H9 (cell line): ENCODE results near the gene SYT17. TPM values are rescaled to one million over a fixed set of nuclear protein-coding genes. Genes with fewer than 3 reads are reported as not detected.

Source experiments
- DNase-seq: peaks from one replicate; pipeline ENCODE4 v3.0.0-alpha.2; 2017
- H2AFZ ChIP-seq: one replicate; pipeline ENCODE4 v1.6.1; 2013; ENCODE audit warnings: mild to moderate bottlenecking, low read length, control low read depth, moderate library complexity
- H2AK5ac ChIP-seq: 2 replicates; pipeline ENCODE4 v1.6.1; 2013; ENCODE audit warnings: low read length, control low read depth, mixed read lengths; ENCODE audit not compliant: insufficient read length
- H2BK120ac ChIP-seq: one replicate; pipeline ENCODE4 v1.6.1; 2013; ENCODE audit warnings: low read depth, mild to moderate bottlenecking, low read length, control low read depth, inconsistent platforms; ENCODE audit not compliant: poor library complexity, severe bottlenecking
- H2BK12ac ChIP-seq: 2 replicates; pipeline ENCODE4 v1.6.1; 2013; ENCODE audit warnings: low read length, control low read depth, mixed read lengths, low read depth; ENCODE audit not compliant: insufficient read length
- H2BK15ac ChIP-seq: 2 replicates; pipeline ENCODE4 v1.6.1; 2013; ENCODE audit warnings: low read depth, low read length, control low read depth
- H2BK20ac ChIP-seq: one replicate; pipeline ENCODE4 v1.6.1; 2013; ENCODE audit warnings: low read depth, mild to moderate bottlenecking, low read length, control low read depth, inconsistent platforms; ENCODE audit not compliant: poor library complexity, severe bottlenecking
- H2BK5ac ChIP-seq: 2 replicates; pipeline ENCODE4 v1.6.1; 2013; ENCODE audit warnings: low read length, control low read depth, mixed read lengths; ENCODE audit not compliant: insufficient read length
- H3K14ac ChIP-seq: 2 replicates; pipeline ENCODE4 v1.6.1; 2013; ENCODE audit warnings: low read length, control low read depth; ENCODE audit not compliant: insufficient read depth
- H3K18ac ChIP-seq: 2 replicates; pipeline ENCODE4 v1.6.1; 2013; ENCODE audit warnings: low read depth, mild to moderate bottlenecking, mixed read lengths, low read length, control low read depth; ENCODE audit not compliant: insufficient read length
- H3K23ac ChIP-seq: 2 replicates; pipeline ENCODE4 v1.6.1; 2013; ENCODE audit warnings: low read length, control low read depth, mixed read lengths, low read depth; ENCODE audit not compliant: insufficient read length
- H3K23me2 ChIP-seq: 2 replicates; pipeline ENCODE4 v1.6.1; 2013; ENCODE audit warnings: low read depth, mild to moderate bottlenecking, mixed read lengths, low read length, control low read depth; ENCODE audit not compliant: insufficient read length, poor library complexity, severe bottlenecking
- H3K27ac ChIP-seq: 2 replicates; pipeline ENCODE4 v1.5.1; 2013; ENCODE audit warnings: low read length, control low read depth, mixed read lengths, low read depth; ENCODE audit not compliant: insufficient read length
- H3K27me3 ChIP-seq: 2 replicates; pipeline ENCODE4 v1.6.1; 2013; ENCODE audit warnings: low read length, control low read depth, inconsistent platforms; ENCODE audit not compliant: insufficient read depth
- H3K4ac ChIP-seq: 2 replicates; pipeline ENCODE4 v1.6.1; 2013; ENCODE audit warnings: low read depth, mild to moderate bottlenecking, control low read depth, inconsistent platforms, low read length, moderate library complexity
- H3K4me1 ChIP-seq: 2 replicates; pipeline ENCODE4 v1.6.1; 2013; ENCODE audit warnings: low read length, control low read depth, inconsistent platforms; ENCODE audit not compliant: insufficient read depth
- H3K4me2 ChIP-seq: 2 replicates; pipeline ENCODE4 v1.6.1; 2013; ENCODE audit warnings: low read length, control low read depth, mixed read lengths; ENCODE audit not compliant: insufficient read length, insufficient read depth
- H3K56ac ChIP-seq: 2 replicates; pipeline ENCODE4 v1.6.1; 2013; ENCODE audit warnings: low read depth, mild to moderate bottlenecking, mixed read lengths, low read length, control low read depth; ENCODE audit not compliant: insufficient read length
- H3K79me1 ChIP-seq: 2 replicates; pipeline ENCODE4 v1.6.1; 2013; ENCODE audit warnings: low read depth, mild to moderate bottlenecking, moderate library complexity, low read length, control low read depth, inconsistent platforms; ENCODE audit not compliant: insufficient read depth, poor library complexity, severe bottlenecking
- H3K79me2 ChIP-seq: 2 replicates; pipeline ENCODE4 v1.6.1; 2013; ENCODE audit warnings: low read length, control low read depth, inconsistent platforms; ENCODE audit not compliant: insufficient read depth
- H3K9ac ChIP-seq: 2 replicates; pipeline ENCODE4 v1.6.1; 2013; ENCODE audit warnings: low read length, control low read depth, mixed read lengths; ENCODE audit not compliant: insufficient read length; ENCODE audit errors: extremely low read depth
- H3K9me3 ChIP-seq: one replicate; pipeline ENCODE4 v1.6.1; 2013; ENCODE audit warnings: low read depth, low read length, inconsistent platforms; ENCODE audit not compliant: control insufficient read depth
- H3T11ph ChIP-seq: one replicate; pipeline ENCODE4 v1.6.1; 2013; ENCODE audit warnings: mild to moderate bottlenecking, low read length, control low read depth, inconsistent platforms
- H4K20me1 ChIP-seq: one replicate; pipeline ENCODE4 v1.6.1; 2013; ENCODE audit not compliant: control insufficient read depth, insufficient read length, insufficient read depth
- H4K5ac ChIP-seq: 2 replicates; pipeline ENCODE4 v1.6.1; 2013; ENCODE audit warnings: low read depth, mild to moderate bottlenecking, mixed read lengths, low read length, control low read depth; ENCODE audit not compliant: insufficient read length
- H4K8ac ChIP-seq: replicated peaks from 2 replicates; pipeline ENCODE4 v1.6.1; 2013; ENCODE audit warnings: low read length, control low read depth, mixed read lengths, low read depth; ENCODE audit not compliant: insufficient read length
- H4K91ac ChIP-seq: 2 replicates; pipeline ENCODE4 v1.6.1; 2013; ENCODE audit warnings: low read depth, mild to moderate bottlenecking, moderate library complexity, mixed read lengths, low read length, control low read depth; ENCODE audit not compliant: insufficient read length
- H3K27ac Mint-ChIP-seq, 3 experiments: 2 replicates in 2 of 3; 3 replicates in 1 of 3; pipeline ENCODE4 v1.8.0; 2020 to 2021; ENCODE audit warnings: mixed read lengths in 3 of 3, mild to moderate bottlenecking in 1 of 3, moderate library complexity in 1 of 3
- H3K27me3 Mint-ChIP-seq: 2 replicates; pipeline ENCODE4 v1.8.0; 2021; ENCODE audit warnings: low read depth, mild to moderate bottlenecking, moderate library complexity, mixed read lengths
- H3K36me3 Mint-ChIP-seq, 3 experiments: 2 replicates in 2 of 3; 3 replicates in 1 of 3; pipeline ENCODE4 v1.8.0; 2020 to 2021; ENCODE audit warnings: low read depth in 3 of 3, mixed read lengths in 3 of 3; ENCODE audit not compliant: insufficient read depth in 1 of 3
- H3K4me1 Mint-ChIP-seq, 2 experiments: 2 replicates each; pipeline ENCODE4 v1.8.0; 2020; ENCODE audit warnings: mixed read lengths in 2 of 2
- H3K4me3 Mint-ChIP-seq, 2 experiments: 2 replicates in 1 of 2; 3 replicates in 1 of 2; pipeline ENCODE4 v1.8.0; 2020 to 2021; ENCODE audit warnings: mild to moderate bottlenecking in 2 of 2, mixed read lengths in 2 of 2, moderate library complexity in 1 of 2
- H3K9me3 Mint-ChIP-seq, 2 experiments: 2 replicates in 1 of 2; 3 replicates in 1 of 2; pipeline ENCODE4 v1.8.0; 2020; ENCODE audit warnings: mild to moderate bottlenecking in 2 of 2, mixed read lengths in 2 of 2, moderate library complexity in 1 of 2
- WGBS: extraction: QIAGEN DNeasy Blood & Tissue Kit; methylation state at CpG from one replicate; pipeline ENCODE4 v1.1.7; 2013; ENCODE audit warnings: missing lambda C conversion rate, low lambda C conversion rate, mixed read lengths; ENCODE audit not compliant: insufficient read length; ENCODE audit errors: extremely low coverage; 5-methylcytosine and 5-hydroxymethylcytosine counted together
- total RNA-seq: library from RNA; stranded (reverse); gene quantifications from 2 replicates; pipeline ENCODE4 v1.2.1, GENCODE V29; 2021
- TF ChIP-seq, protein P1 (sequence below): fragments of 200-600 bp; sonication (generic); conservative IDR thresholded peaks from 3 replicates; pipeline ENCODE4 v1.8.0; 2021; ENCODE audit warnings: antibody characterized with exemption, mild to moderate bottlenecking

The SYT17 gene
- total RNA-seq, 1 experiment from 2014 or later: 3.0 TPM

DNA sequence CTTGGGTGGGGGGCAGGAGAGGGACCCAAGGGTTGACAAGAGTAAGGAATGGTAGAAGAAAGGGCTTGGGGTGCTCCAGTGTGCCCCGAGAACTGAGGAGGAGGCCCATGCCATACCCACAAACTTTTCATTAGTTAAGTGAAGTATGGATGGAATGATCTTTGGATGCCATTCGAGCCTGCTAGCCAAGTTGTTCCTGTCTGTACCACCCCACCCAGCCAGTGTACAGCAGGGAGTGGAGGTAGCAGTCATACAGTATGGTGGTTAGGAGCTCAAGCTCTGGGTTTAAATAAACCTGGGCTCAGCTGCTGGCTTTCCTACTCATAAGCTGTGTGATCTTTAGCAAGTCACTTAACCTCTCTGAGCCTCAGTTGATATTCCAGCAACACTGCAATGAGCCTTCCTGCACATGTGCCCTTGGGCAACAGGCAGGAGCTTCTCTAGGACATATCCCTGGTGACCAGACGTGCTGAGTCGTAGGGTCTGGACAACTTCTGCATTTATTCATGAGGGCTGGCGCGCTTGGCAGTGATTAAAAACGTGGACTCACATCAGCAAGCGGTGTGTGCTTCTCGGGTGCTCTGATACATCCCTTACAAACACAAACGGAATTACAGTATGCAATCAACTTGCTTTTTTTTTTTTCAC is 31.4 kb upstream of the SYT17 start:
- no peak overlapping the region for H3K56ac ChIP-seq
- H3K27ac ChIP-seq: no peak overlapping the region

More for the DNA sequence above, 31.4 kb upstream of the SYT17 start:
- Histone ChIP-seq H2AK5ac (no peak overlapping the region), H3K4ac (no peak overlapping the region), H3K27me3 (no peaks in the 10 kb centered on the region), H3K9ac (no peak overlapping the region), H2BK20ac (no peak overlapping the region), H4K8ac (no peak overlapping the region), H3K79me2 (no peaks in the 10 kb centered on the region), H2BK12ac (no peak overlapping the region), H3K79me1 (no peaks in the 10 kb centered on the region), H4K5ac (no peak overlapping the region), H2BK120ac (no peak overlapping the region), H2BK15ac (no peak overlapping the region), H3K4me2 (no peak overlapping the region), H2AFZ (no peak overlapping the region), H3T11ph (no peak overlapping the region), H3K9me3 (no peaks in the 10 kb centered on the region), H3K14ac (no peak overlapping the region), H2BK5ac (no peak overlapping the region), H4K20me1 (no peaks in the 10 kb centered on the region), H4K91ac (no peak overlapping the region), H3K23ac (no peak overlapping the region), H3K18ac (no peak overlapping the region), H3K23me2 (peaks cover 3% of the 10 kb centered on the region), H3K4me1 (peaks cover 3% of the 10 kb centered on the region; the same call in 1 of the 2 replicates)
- H3K4me1 Mint-ChIP-seq: peaks cover 15 to 17% of the 10 kb centered on the region in 2 experiments
- TF ChIP-seq, protein P1, sequence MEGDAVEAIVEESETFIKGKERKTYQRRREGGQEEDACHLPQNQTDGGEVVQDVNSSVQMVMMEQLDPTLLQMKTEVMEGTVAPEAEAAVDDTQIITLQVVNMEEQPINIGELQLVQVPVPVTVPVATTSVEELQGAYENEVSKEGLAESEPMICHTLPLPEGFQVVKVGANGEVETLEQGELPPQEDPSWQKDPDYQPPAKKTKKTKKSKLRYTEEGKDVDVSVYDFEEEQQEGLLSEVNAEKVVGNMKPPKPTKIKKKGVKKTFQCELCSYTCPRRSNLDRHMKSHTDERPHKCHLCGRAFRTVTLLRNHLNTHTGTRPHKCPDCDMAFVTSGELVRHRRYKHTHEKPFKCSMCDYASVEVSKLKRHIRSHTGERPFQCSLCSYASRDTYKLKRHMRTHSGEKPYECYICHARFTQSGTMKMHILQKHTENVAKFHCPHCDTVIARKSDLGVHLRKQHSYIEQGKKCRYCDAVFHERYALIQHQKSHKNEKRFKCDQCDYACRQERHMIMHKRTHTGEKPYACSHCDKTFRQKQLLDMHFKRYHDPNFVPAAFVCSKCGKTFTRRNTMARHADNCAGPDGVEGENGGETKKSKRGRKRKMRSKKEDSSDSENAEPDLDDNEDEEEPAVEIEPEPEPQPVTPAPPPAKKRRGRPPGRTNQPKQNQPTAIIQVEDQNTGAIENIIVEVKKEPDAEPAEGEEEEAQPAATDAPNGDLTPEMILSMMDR: no peak
- no peak for DNase-seq
- H3K9me3 Mint-ChIP-seq: no peaks in the 10 kb centered on the region
- WGBS: no CpG with 5 or more reads among the region's 10 CpGs
- H3K4me3 Mint-ChIP-seq: no peak overlapping the region
- no peaks in the 10 kb centered on the region for H3K36me3 Mint-ChIP-seq
- peaks cover 1% of the 10 kb centered on the region; the same call in 1 of the 2 replicates for H3K27me3 Mint-ChIP-seq
- H3K27ac Mint-ChIP-seq: peak overlapping the region in 1 of 3 experiments; percentile 65; a peak in 1 of 7 replicates
